M059J (cell line): Measurements from ENCODE around the gene CBFB. TPM values are rescaled to one million over a fixed set of nuclear protein-coding genes. Genes with fewer than 3 reads are reported as not detected.
"Not testable (repeated sequence)": the region's sequence is repeated elsewhere in the genome, so short reads cannot be mapped to it uniquely, and the experiment has no call there.

Experiments used
- DNase-seq: peaks from one replicate; pipeline ENCODE4 v3.0.0-alpha.2; 2012; ENCODE audit warnings: low read depth
- total RNA-seq: library from RNA; depleted of rRNA; stranded (reverse); fragments of >200 nt; shearing (Covaris generic); gene quantifications from 2 replicates; pipeline ENCODE4 v1.2.3, GENCODE V29; 2014

The CBFB gene
- total RNA-seq, 1 experiment from 2014 or later, result 111 TPM

- no peak for DNase-seq
These were observed 64.3 kb downstream of the CBFB start for GRCh38 chr16:67093098-67093726.

GRCh38 chr16:67098599-67098998 is 69.7 kb downstream of the CBFB start:
- no peak for DNase-seq

- DNase-seq, result no peak
These were observed 71.8 kb downstream of the CBFB start for GRCh38 chr16:67100569-67101310.

- peak; percentile 45 for DNase-seq
These were observed 72.5 kb downstream of the CBFB start for GRCh38 chr16:67101311-67102082.

- peak; percentile 70 for DNase-seq
These were observed 75.1 kb downstream of the CBFB start for GRCh38 chr16:67104061-67104460.

GRCh38 chr16:67104845-67105244 is 75.9 kb downstream of the CBFB start:
- no peak for DNase-seq

- DNase-seq, result no peak
These were observed 76.3 kb downstream of the CBFB start for GRCh38 chr16:67105246-67105645.

- no peak for DNase-seq
These were observed 76.9 kb downstream of the CBFB start for GRCh38 chr16:67105881-67106280.

- no peak for DNase-seq
These were observed 79.5 kb downstream of the CBFB start for GRCh38 chr16:67108489-67108888.

- no peak for DNase-seq
These were observed 80.0 kb downstream of the CBFB start for GRCh38 chr16:67108931-67109406.

- peak; percentile 82 for DNase-seq
These were observed 80.6 kb downstream of the CBFB start, which contains the start of gene PHAF1 for GRCh38 chr16:67109407-67110135. Gene PHAF1 (plus strand): TSS chr16:67109941. CDS start chr16:67110176, 235 bp downstream.

- DNase-seq, result no peak
These were observed 83.0 kb downstream of the CBFB start for GRCh38 chr16:67111951-67112444.

GRCh38 chr16:67112591-67113399 is 83.8 kb downstream of the CBFB start:
- DNase-seq, result no peak

GRCh38 chr16:67114793-67115192 is 85.8 kb downstream of the CBFB start:
- peak; percentile 42 for DNase-seq

- peak; percentile 98 for DNase-seq
These were observed 86.7 kb downstream of the CBFB start for GRCh38 chr16:67115639-67116038.

GRCh38 chr16:67116388-67117311 is 87.7 kb downstream of the CBFB start:
- peak; percentile 39 for DNase-seq

- no peak for DNase-seq
These were observed 88.8 kb downstream of the CBFB start for GRCh38 chr16:67117716-67118115.

- peak; percentile 27 for DNase-seq
These were observed 91.1 kb downstream of the CBFB start for GRCh38 chr16:67120025-67120424.

- not testable (repeated sequence) for DNase-seq
These were observed 93.8 kb downstream of the CBFB start for GRCh38 chr16:67122799-67123198.
